ENCODE measurements around the gene LENG8.
A peak's percentile ranks its signal among the peaks of the same experiment; 100 is the strongest.

Gene LENG8

DNA sequence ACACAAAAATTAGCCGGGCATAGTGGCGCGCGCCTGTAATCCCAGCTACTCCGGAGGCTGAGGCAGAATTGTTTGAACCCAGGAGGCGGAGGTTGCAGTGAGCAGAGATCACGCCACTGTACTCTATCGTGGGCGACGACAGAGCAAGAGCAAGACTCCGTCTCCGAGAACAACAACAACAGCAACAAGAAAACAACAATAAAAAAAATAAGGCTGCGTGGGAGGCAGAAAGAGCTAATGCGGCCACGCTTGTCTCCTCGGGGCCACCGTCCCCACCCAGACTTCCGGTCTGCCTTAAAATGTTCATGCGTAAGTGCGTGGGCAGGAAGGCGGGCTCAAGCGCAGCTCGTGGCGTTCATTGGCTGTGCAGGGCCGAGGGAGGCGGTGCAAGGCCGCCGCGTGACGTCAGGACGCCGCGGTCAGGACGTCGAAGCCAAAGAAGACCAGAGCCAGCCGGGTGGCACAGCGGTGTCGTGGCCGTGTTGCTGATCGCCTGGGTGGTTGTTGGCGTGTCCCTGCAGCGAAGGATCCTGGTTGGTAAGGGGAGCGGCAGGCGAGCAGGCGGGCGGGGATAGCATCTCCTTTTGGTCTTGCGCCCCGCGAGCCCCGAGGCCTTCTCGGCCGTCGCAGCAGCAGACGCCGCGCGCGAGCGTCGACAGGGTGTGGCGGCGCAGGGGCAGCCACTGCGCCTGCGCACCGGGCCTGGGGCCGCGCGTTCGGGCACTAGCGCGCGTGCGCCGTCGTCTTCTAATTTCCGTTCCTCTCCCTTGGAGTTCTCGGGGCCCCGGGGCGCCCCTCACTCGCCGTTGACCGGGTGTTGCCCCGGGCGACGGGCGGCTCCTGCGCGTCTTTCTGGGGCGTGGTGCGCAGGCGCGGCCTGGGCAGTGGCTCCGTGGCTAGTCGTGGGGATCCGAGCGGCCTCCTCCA is at the start of gene LENG8:
TSS of gene LENG8 (plus strand) at position 426 of the 927 bp plus-strand sequence. CDS start 2,146 bp downstream, outside the sequence.
- DNase-seq, result peak; percentile 70 to 90

- no peak for DNase-seq
Observed at GRCh38 chr19:54400913-54401312, 48.1 kb upstream of the LENG8 start.

- no peak for DNase-seq
Observed at GRCh38 chr19:54403054-54403453, 45.9 kb upstream of the LENG8 start.

GRCh38 chr19:54405628-54406027 is 43.4 kb upstream of the LENG8 start:
- DNase-seq, result no peak

- no peak for DNase-seq
Observed at GRCh38 chr19:54407780-54408179, 41.2 kb upstream of the LENG8 start.

DNA sequence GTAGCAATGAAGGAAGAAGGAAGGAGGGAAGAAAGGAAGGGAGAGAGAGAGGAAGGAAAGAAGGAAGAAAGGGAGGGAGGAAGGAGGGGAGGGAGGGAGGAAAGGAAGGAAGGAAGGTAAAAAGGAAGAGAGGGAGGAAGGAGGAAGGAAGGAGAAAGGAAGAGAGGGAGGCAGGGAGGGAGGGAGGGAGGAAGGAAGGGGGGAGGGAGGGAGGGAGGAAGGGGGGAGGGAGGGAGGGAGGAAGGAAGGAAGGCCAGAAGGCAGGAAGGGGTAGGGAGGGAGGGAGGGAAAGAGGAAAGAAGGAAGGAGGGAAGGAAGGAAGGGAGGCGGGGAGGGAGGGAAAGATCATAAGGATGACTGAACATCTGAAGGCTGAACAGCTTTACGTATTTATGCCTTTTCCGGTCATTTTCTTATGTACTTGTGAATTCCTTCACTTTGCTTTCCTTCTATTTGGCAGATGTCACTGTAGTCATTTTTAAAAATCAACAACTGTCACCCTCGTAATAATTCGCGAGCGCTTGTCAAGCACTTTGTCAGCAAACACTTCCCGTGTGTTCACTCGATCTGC is 40.5 kb upstream of the LENG8 start:
- no peak for DNase-seq

DNA sequence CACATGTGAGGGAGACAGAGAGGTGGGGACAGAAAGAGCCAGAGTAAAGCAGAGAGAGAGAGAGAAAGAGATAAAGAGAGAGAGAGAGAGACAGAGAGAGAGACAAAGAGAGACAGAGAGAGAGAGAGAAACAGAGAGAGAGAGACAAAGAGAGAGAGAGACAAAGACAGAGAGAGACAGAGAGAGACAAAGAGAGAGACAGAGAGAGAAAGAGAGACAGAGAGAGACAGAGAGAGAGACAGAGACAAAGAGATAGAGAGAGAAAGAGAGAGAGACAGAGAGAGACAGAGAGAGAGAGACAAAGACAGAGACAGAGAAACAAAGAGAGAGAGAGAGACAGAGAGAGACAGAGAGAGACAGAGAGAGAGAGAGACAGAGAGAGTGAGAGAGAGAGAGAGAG is 38.0 kb upstream of the LENG8 start:
- DNase-seq, result no peak

- DNase-seq, result no peak
Observed at GRCh38 chr19:54412877-54413276, 36.1 kb upstream of the LENG8 start.

DNA sequence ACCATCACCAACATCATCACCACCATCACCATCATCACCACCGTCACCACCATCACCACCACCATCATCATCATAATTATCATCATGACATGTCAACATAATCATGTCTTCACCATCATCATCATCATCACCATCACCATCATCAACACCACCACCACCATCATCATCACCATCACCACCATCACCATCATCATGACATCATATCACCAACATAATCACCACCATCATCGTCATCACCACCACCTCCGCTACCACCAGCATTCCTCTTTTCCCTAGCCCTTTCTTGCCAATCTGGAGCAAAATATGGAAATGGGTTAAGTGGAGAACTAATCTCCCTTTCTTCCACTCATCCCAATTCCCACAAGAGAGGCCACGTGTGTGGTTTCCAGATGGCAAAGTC is 34.8 kb upstream of the LENG8 start:
- DNase-seq, result no peak

- DNase-seq, result no peak
Observed at GRCh38 chr19:54415208-54415900, 33.6 kb upstream of the LENG8 start, which contains the start of gene TTYH1. Gene TTYH1 (plus strand): TSS chr19:54415464. CDS start chr19:54415553, 89 bp downstream.

DNA sequence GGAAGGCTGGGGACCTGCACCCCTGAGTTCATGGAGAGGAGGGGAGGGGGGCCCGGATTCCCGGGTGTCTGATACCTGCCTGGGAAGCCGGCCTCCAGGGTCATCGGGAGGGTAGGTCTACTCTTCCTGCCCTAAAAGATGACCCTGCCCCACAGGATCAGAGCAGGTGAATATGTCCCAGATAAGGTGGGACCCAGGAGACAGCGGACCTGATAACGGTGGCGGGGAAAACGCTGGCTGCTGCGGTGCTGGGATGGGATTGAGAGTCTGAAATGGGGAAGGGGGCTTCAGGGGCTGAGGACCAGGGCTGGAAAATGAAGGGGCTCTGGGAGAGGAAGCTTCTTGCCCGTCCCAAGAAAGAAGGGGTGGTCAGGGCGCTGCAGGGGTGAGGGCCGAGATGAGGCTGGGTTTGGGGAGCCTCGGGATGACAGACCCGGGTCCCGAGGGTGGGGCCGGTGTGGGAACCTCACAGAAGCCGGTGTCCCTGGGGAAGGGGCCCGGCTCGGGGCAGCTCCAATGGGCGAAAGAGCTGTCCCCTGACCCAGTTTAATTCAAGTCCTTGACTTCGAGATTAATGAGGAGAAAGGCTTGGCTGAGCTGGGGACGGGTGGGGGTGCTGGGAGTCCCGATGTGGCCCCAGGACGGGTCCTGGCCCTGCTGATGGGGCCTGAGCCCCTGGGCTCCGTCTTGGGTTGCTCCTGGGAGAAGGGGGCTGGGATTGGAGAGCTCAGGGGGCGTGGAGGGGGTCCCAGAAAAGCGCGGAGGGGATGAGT is 32.9 kb upstream of the LENG8 start:
- DNase-seq, result no peak

- DNase-seq, result no peak
Observed at GRCh38 chr19:54416695-54417491, 32.1 kb upstream of the LENG8 start.

DNA sequence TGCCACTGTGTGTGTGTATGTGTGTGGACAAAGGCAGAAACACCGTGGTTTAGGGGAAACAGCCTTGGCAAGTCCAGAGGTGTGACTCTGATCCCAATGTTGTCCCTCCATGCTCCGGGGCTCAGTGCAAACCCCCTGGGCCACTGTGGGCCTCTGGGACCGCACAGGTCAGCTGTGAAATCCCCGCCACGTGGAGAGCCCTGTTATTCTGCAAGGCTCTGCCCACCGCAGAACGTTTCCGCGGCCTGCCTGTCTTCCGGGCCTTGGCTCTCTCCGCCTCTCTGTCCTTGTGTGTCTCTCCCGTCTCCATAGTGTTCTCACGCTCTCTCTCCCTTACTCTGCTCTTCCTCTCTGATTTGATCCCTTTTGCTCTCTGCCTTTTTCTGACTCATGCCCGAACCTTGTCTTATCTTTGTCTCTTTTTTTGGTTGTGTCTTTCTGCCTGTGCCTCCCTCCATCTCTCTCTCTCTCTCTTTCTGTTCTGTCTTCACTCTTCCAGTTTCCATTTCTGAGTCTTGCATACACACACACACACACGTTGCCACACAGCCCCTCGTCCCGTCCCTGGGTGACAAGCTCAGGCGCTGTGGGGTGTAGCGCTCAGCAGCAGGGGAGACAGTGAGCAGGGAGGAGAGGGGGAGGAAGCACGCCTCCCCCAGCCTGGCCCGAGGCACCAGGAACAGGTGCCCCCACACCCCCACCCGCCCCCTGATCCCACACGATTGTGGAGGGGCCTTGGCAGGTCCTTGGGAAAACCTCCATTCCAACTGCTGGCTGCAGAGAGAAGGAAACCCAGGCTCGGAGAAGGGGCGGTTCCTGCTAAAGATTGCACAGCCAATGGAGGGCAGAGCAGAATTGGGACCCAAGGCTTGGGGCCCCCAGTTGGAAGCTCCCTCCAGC is 30.7 kb upstream of the LENG8 start:
- no peak for DNase-seq

DNA sequence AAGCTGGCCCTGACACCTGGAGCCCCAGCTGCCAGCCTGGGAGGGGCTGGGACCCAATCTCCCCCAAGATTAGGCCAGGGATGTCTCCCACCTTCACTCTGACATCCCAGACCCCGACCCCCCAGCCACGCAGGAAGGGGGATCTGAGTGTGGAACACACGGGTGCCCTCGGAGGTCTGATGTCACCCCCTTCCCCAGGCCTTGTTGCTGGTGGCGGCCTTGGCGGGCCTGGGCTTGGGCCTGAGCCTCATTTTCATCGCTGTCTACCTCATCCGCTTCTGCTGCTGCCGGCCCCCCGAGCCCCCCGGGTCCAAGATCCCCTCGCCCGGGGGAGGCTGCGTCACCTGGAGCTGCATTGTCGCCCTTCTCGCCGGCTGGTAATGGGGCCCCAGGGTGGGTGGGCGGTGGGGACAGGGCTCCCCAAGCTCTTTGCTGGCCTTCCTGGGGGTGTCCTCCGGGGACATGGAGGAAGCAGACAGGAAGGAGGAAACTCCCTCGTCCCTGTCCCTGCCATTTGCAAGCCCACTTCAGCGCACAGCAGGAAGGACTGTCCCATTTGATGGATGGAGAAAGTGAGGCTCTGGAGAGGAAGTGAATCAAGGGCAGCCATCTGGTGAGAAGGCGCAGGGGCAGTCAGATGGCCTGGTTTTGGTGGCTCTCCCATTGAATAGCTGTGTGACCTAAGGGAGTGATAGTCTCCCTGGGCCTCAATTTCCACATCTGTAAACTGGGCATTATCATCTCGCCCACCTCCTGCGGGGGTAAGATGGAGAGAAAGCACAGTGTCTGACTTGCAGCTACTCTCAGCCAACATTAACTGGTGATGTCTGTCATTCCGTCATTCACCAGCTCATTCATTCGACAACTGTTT is 29.8 kb upstream of the LENG8 start:
- DNase-seq, result no peak

GRCh38 chr19:54420068-54420382 is 29.0 kb upstream of the LENG8 start:
- no peak for DNase-seq

- no peak for DNase-seq
Observed at GRCh38 chr19:54420383-54421168, 28.4 kb upstream of the LENG8 start.

GRCh38 chr19:54421169-54421516 is 27.9 kb upstream of the LENG8 start:
- DNase-seq, result no peak

GRCh38 chr19:54421521-54421920 is 27.5 kb upstream of the LENG8 start:
- DNase-seq, result no peak

GRCh38 chr19:54422136-54422535 is 26.9 kb upstream of the LENG8 start:
- DNase-seq, result no peak

Measured in SW 1271 (cell line).